ENCODE results near the gene HAP1.

Gene HAP1

DNA sequence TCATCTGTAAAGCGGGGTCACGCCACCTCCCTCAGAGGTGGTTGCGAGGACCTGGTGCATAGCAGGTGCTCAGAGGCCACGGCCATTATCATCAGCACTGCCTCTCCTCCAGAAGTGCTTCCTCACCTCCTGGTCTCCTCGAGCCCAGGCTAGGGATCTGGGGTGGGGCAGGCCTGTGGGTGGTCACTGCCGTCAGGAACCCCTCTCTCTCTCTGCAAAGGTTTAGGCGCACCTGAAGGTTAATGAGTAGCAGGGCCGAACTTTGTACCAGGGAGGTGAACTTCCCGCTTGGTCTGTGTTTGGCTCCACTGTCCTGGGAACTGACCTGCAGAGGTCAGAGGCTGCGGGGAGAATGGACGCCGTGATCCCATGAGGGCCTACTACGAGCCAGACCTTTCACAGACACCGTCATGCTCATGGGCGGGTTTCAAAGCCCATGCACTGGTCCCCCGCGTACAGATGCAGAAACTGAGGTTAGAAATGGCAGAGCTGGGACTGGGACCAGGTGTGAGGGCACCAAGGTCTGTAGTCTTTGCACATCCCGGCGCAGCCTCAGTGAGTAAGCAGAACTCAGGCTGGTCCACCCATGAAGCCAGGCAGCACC lies 38.2 kb upstream of the HAP1 start:
- H3K36me3 ChIP-seq (ENCODE audit: control insufficient read depth, insufficient read depth, low read length): peaks cover 30% of the 10 kb centered on the region
- H3K4me3 ChIP-seq (ENCODE audit: low read depth, low read length): no peak overlapping the region
- H3K9ac ChIP-seq (ENCODE audit: low read depth, low read length): no peak overlapping the region
- no peaks in the 10 kb centered on the region for H3K27me3 ChIP-seq (ENCODE audit: control insufficient read depth, insufficient read depth, low read length)
- H3K4me1 ChIP-seq (ENCODE audit: control insufficient read depth, insufficient read depth, low read length): peaks cover 16% of the 10 kb centered on the region
- H3K9me3 ChIP-seq (ENCODE audit: control insufficient read depth, insufficient read depth, low read length): no peaks in the 10 kb centered on the region

DNA sequence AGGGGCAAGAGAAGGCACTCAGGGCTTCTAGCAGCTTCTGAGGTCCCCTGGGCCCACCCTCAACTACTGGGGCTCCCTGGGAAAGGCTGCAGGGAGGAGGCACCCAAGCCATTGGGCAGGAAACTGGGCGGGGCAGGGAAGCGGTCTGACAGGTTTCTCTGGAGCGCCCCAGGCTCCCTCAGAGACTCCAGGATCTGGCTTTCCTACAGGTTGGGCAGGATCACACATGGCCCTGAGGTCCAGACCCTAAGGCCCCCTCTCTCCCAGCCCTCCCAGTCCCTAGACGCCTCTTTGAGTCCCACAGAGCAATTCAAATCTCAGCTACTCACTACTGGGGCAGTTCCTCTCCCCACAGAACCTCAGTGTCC lies 37.8 kb upstream of the HAP1 start:
- Histone ChIP-seq H3K9me3 (ENCODE audit: control insufficient read depth, insufficient read depth, low read length) (no peaks in the 10 kb centered on the region), H3K9ac (ENCODE audit: low read depth, low read length) (no peak overlapping the region), H3K4me1 (ENCODE audit: control insufficient read depth, insufficient read depth, low read length) (peaks cover 13% of the 10 kb centered on the region), H3K4me3 (ENCODE audit: low read depth, low read length) (no peak overlapping the region), H3K27me3 (ENCODE audit: control insufficient read depth, insufficient read depth, low read length) (no peaks in the 10 kb centered on the region), H3K36me3 (ENCODE audit: control insufficient read depth, insufficient read depth, low read length) (peaks cover 34% of the 10 kb centered on the region)

- H3K9me3 ChIP-seq (ENCODE audit: control insufficient read depth, insufficient read depth, low read length): no peaks in the 10 kb centered on the region
- no peak overlapping the region for H3K4me3 ChIP-seq (ENCODE audit: low read depth, low read length)
- peaks cover 38% of the 10 kb centered on the region for H3K36me3 ChIP-seq (ENCODE audit: control insufficient read depth, insufficient read depth, low read length)
- no peaks in the 10 kb centered on the region for H3K27me3 ChIP-seq (ENCODE audit: control insufficient read depth, insufficient read depth, low read length)
- H3K4me1 ChIP-seq (ENCODE audit: control insufficient read depth, insufficient read depth, low read length): peaks cover 13% of the 10 kb centered on the region
- no peak overlapping the region for H3K9ac ChIP-seq (ENCODE audit: low read depth, low read length)
Observed at GRCh38 chr17:41771389-41772206, 37.2 kb upstream of the HAP1 start.

DNA sequence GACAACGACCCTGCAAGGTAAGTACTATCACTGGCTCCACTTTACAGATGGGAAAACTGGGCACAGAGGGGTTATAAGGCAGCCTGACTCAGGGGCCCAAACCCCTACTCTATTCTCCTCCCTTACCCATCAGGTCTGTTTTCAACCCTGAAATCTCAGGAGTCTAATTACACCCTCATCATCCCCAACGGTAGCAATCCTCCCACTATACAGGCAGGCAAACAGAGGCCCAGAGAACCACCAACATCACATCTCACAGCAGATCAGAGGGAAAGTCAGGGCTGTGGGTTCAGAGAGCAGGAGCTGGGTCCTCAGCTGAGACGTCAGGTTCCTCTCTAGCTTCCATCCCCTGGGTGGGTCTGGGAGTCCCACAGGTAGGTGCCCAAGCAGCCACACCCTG lies 35.5 kb upstream of the HAP1 start:
- peaks cover 38% of the 10 kb centered on the region for H3K36me3 ChIP-seq (ENCODE audit: control insufficient read depth, insufficient read depth, low read length)
- H3K4me1 ChIP-seq (ENCODE audit: control insufficient read depth, insufficient read depth, low read length): peaks cover 13% of the 10 kb centered on the region
- H3K27me3 ChIP-seq (ENCODE audit: control insufficient read depth, insufficient read depth, low read length): no peaks in the 10 kb centered on the region
- H3K9me3 ChIP-seq (ENCODE audit: control insufficient read depth, insufficient read depth, low read length): no peaks in the 10 kb centered on the region
- H3K4me3 ChIP-seq (ENCODE audit: low read depth, low read length): no peak overlapping the region
- H3K9ac ChIP-seq (ENCODE audit: low read depth, low read length): no peak overlapping the region

DNA sequence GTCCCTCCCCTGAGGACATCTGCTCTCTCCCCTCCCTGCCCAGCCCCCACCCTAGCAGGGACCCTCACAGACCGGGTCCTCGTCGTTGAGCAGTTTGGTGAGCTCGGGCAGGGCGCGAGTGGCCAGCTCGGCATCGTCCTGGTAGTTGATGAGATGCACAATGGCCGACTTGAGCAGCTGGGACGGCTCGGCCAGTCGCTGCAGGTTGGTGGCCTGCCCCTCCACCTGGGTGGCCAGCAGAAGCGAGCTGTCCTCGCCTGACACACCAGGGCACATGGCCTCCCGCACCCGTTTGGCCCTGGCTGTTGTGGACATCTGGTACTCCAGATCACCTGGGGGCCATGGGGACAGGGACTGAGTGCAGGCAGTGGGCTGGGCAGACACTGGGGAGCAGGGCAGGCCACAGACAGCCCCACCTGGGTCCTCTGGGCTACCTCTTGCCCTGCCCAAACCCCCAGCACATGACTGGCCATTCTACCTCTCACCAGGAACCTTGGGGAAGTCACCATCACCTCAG lies 35.0 kb upstream of the HAP1 start:
- no peak overlapping the region for H3K4me3 ChIP-seq (ENCODE audit: low read depth, low read length)
- H3K36me3 ChIP-seq (ENCODE audit: control insufficient read depth, insufficient read depth, low read length): peaks cover 44% of the 10 kb centered on the region
- H3K27me3 ChIP-seq (ENCODE audit: control insufficient read depth, insufficient read depth, low read length): no peaks in the 10 kb centered on the region
- no peak overlapping the region for H3K9ac ChIP-seq (ENCODE audit: low read depth, low read length)
- H3K9me3 ChIP-seq (ENCODE audit: control insufficient read depth, insufficient read depth, low read length): no peaks in the 10 kb centered on the region
- H3K4me1 ChIP-seq (ENCODE audit: control insufficient read depth, insufficient read depth, low read length): peaks cover 13% of the 10 kb centered on the region

DNA sequence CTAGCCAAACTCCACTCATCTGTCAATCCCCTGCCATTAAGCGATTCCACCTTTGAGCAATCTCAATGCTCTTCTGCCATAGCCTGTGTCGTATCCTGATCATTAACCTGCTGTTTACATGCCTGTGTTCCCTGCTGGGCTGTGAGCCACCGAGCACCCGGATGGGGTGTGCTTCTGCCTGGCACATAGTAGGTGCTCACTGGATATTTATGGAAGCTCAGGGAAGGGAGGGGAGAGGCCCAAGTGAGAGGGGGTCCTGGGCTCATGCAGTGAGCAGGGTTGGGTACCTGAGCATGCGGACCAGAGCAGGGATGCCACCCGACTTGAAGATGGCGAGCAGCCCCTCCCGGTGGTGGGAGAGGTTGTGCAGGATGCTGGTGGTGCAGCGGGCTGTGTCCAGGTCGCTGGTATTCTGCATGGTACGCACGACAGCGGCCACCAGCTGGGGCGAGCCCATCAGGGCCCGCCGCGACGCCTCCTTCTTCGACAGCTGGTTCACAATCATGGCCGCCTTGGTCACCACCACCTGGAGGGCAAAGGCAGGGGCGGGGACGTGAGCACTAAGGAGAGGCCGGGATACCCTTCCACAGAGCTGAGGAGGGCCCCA lies 34.3 kb upstream of the HAP1 start:
- Histone ChIP-seq H3K9ac (ENCODE audit: low read depth, low read length) (no peak overlapping the region), H3K9me3 (ENCODE audit: control insufficient read depth, insufficient read depth, low read length) (no peaks in the 10 kb centered on the region), H3K4me1 (ENCODE audit: control insufficient read depth, insufficient read depth, low read length) (peaks cover 12% of the 10 kb centered on the region), H3K27me3 (ENCODE audit: control insufficient read depth, insufficient read depth, low read length) (no peaks in the 10 kb centered on the region), H3K4me3 (ENCODE audit: low read depth, low read length) (no peak overlapping the region), H3K36me3 (ENCODE audit: control insufficient read depth, insufficient read depth, low read length) (peaks cover 44% of the 10 kb centered on the region)

GRCh38 chr17:41767324-41768042 lies 33.0 kb upstream of the HAP1 start:
- H3K9ac ChIP-seq (ENCODE audit: low read depth, low read length): no peak overlapping the region
- no peaks in the 10 kb centered on the region for H3K27me3 ChIP-seq (ENCODE audit: control insufficient read depth, insufficient read depth, low read length)
- H3K4me1 ChIP-seq (ENCODE audit: control insufficient read depth, insufficient read depth, low read length): peaks cover 5% of the 10 kb centered on the region
- H3K36me3 ChIP-seq (ENCODE audit: control insufficient read depth, insufficient read depth, low read length): peaks cover 53% of the 10 kb centered on the region
- no peaks in the 10 kb centered on the region for H3K9me3 ChIP-seq (ENCODE audit: control insufficient read depth, insufficient read depth, low read length)
- H3K4me3 ChIP-seq (ENCODE audit: low read depth, low read length): no peak overlapping the region

DNA sequence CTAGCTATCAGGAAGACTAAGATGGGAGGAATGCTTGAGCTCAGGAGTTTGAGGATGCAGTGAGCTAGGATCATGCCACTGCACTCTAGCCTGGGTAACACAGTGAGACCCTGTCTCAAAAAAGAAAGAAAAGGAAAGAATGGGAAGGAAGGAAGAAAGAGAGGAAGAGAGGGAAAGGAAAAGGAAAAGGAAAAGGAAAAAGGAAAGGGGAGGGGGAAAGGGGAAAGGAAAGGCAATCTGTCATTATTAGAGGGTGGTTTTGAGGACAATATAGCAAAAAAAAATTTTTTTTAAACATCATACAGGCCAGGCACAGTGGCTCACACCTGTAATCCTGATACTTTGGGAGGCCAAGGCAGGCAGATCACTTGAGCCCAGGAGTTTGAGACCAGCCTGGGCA lies 31.7 kb upstream of the HAP1 start:
- peaks cover 55% of the 10 kb centered on the region for H3K36me3 ChIP-seq (ENCODE audit: control insufficient read depth, insufficient read depth, low read length)
- no peaks in the 10 kb centered on the region for H3K4me1 ChIP-seq (ENCODE audit: control insufficient read depth, insufficient read depth, low read length)
- no peak overlapping the region for H3K4me3 ChIP-seq (ENCODE audit: low read depth, low read length)
- H3K27me3 ChIP-seq (ENCODE audit: control insufficient read depth, insufficient read depth, low read length): no peaks in the 10 kb centered on the region
- no peak overlapping the region for H3K9ac ChIP-seq (ENCODE audit: low read depth, low read length)
- H3K9me3 ChIP-seq (ENCODE audit: control insufficient read depth, insufficient read depth, low read length): no peaks in the 10 kb centered on the region

DNA sequence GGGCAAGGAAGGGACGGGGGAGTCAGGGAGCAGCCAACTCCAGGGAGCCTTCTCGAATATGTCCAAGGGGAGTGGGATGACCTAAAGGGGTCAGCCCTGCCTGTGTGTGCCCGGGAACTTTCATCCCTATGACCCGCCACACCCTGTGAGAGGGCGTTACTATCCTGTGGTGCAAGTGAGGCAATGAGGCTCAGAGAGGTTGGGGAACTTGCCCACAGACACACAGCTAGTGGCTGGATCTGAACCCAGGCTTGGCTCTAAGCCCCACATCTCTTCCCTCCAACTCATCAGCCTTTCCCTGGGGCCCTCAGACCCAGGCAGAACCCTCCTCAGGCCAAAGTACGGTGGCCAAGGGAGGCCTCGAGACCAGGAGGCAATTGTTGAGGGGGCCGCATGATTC lies 28.9 kb upstream of the HAP1 start:
- H3K4me3 ChIP-seq (ENCODE audit: low read depth, low read length): no peak overlapping the region
- peaks cover 52% of the 10 kb centered on the region for H3K36me3 ChIP-seq (ENCODE audit: control insufficient read depth, insufficient read depth, low read length)
- H3K9me3 ChIP-seq (ENCODE audit: control insufficient read depth, insufficient read depth, low read length): no peaks in the 10 kb centered on the region
- no peaks in the 10 kb centered on the region for H3K4me1 ChIP-seq (ENCODE audit: control insufficient read depth, insufficient read depth, low read length)
- no peaks in the 10 kb centered on the region for H3K27me3 ChIP-seq (ENCODE audit: control insufficient read depth, insufficient read depth, low read length)
- no peak overlapping the region for H3K9ac ChIP-seq (ENCODE audit: low read depth, low read length)

DNA sequence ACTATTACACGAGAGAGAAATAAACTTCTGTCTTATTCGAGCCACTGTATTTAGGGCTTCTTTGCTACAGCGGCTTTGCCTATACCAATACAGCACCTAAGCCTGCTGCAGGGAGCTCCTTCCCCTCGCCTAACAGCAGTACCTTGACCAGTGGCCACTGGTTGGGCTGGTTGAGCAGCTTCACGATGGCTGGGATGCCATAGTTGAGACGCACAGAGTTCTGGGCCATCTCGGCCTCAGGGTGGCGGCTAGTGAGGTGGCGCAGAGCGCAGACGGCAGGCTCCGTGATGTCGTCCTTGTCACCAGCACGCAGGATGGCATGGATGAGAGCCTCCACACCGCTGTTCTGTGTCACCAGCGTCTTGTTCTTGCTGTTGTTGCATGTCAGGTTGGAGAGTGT lies 28.4 kb upstream of the HAP1 start:
- Histone ChIP-seq H3K9ac (ENCODE audit: low read depth, low read length) (no peak overlapping the region), H3K4me3 (ENCODE audit: low read depth, low read length) (no peak overlapping the region)

DNA sequence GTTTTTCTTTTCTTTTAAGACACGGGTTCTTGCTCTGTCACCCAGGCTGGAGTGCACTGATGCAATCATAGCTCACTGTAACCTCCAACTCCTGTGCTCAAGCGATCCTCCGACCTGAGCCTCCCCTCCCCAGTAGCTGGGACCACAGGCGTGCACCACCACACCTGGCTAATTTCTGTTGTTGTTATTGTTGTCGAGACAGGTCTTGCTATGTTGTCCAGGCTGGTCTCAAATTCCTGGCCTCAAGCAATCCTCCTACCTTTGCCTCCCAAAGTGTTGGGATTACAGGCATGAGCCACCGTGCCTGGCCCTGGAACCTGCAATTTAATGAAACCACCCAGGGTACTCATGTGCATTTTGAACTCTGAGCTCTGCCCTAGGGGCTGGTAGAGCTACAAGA lies 27.9 kb upstream of the HAP1 start:
- H3K4me3 ChIP-seq (ENCODE audit: low read depth, low read length): no peak overlapping the region
- no peaks in the 10 kb centered on the region for H3K27me3 ChIP-seq (ENCODE audit: control insufficient read depth, insufficient read depth, low read length)
- H3K36me3 ChIP-seq (ENCODE audit: control insufficient read depth, insufficient read depth, low read length): peaks cover 56% of the 10 kb centered on the region
- no peaks in the 10 kb centered on the region for H3K4me1 ChIP-seq (ENCODE audit: control insufficient read depth, insufficient read depth, low read length)
- no peaks in the 10 kb centered on the region for H3K9me3 ChIP-seq (ENCODE audit: control insufficient read depth, insufficient read depth, low read length)
- H3K9ac ChIP-seq (ENCODE audit: low read depth, low read length): no peak overlapping the region

More for the DNA sequence above, 28.4 kb upstream of the HAP1 start:
- no peaks in the 10 kb centered on the region for H3K27me3 ChIP-seq (ENCODE audit: control insufficient read depth, insufficient read depth, low read length)
- peaks cover 57% of the 10 kb centered on the region for H3K36me3 ChIP-seq (ENCODE audit: control insufficient read depth, insufficient read depth, low read length)
- H3K9me3 ChIP-seq (ENCODE audit: control insufficient read depth, insufficient read depth, low read length): no peaks in the 10 kb centered on the region
- no peaks in the 10 kb centered on the region for H3K4me1 ChIP-seq (ENCODE audit: control insufficient read depth, insufficient read depth, low read length)
